ENCODE measurements around the gene DMPK.

- TF ChIP-seq POLR2AphosphoS5 (IDR thresholded peaks at IDR 0.05) (no peak), CTCF (IDR thresholded peaks at IDR 0.05) (no peak), POLR2A (IDR thresholded peaks at IDR 0.05) (no peak)
These were observed 46.7 kb upstream of the DMPK start for GRCh38 chr19:45828945-45829344.
